Stimulated activated CD8-positive, alpha-beta memory T cell treated with anti-CD3 and anti-CD28 coated beads, Interleukin-7, amount 100 ng/mL, for 1 hour (primary cell): ENCODE data around the gene ADAM22.

Experiments used
- DNase-seq, 2 donors: peaks; one replicate each; pipeline ENCODE4 v3.0.0-alpha.2; 2020; ENCODE audit warnings: low read depth in 2 of 2

ADAM22 gene

GRCh38 chr7:88167223-88167622 lies 233.2 kb downstream of the ADAM22 start:
- no peak for DNase-seq

GRCh38 chr7:88167721-88168120 lies 233.7 kb downstream of the ADAM22 start:
- DNase-seq: no peak

- DNase-seq: no peak
Observed at GRCh38 chr7:88169717-88170320, 235.8 kb downstream of the ADAM22 start.

- DNase-seq: no peak
Observed at GRCh38 chr7:88172842-88173241, 238.8 kb downstream of the ADAM22 start.

- DNase-seq: no peak
Observed at GRCh38 chr7:88176190-88176589, 242.1 kb downstream of the ADAM22 start.

GRCh38 chr7:88183051-88183450 lies 249.0 kb downstream of the ADAM22 start:
- no peak for DNase-seq

- DNase-seq: no peak
Observed at GRCh38 chr7:88184848-88185304, 250.8 kb downstream of the ADAM22 start.

- no peak for DNase-seq
Observed at GRCh38 chr7:88185650-88186049, 251.6 kb downstream of the ADAM22 start.

- DNase-seq: no peak
Observed at GRCh38 chr7:88191911-88192310, 257.9 kb downstream of the ADAM22 start.

- DNase-seq: no peak
Observed at GRCh38 chr7:88200261-88200660, 266.2 kb downstream of the ADAM22 start.

- no peak for DNase-seq
Observed at GRCh38 chr7:88200789-88201188, 266.7 kb downstream of the ADAM22 start.

- no peak for DNase-seq
Observed at GRCh38 chr7:88201305-88201704, 267.3 kb downstream of the ADAM22 start.

GRCh38 chr7:88202278-88202677 lies 268.2 kb downstream of the ADAM22 start:
- no peak for DNase-seq

- DNase-seq: no peak
Observed at GRCh38 chr7:88202799-88203198, 268.7 kb downstream of the ADAM22 start.

- DNase-seq: no peak
Observed at GRCh38 chr7:88203401-88203800, 269.4 kb downstream of the ADAM22 start.

- DNase-seq: no peak
Observed at GRCh38 chr7:88204525-88205110, 270.6 kb downstream of the ADAM22 start.

- no peak for DNase-seq
Observed at GRCh38 chr7:88205179-88205578, 271.1 kb downstream of the ADAM22 start.

- no peak for DNase-seq
Observed at GRCh38 chr7:88206254-88206653, 272.2 kb downstream of the ADAM22 start.

GRCh38 chr7:88208521-88208920 lies 274.5 kb downstream of the ADAM22 start:
- DNase-seq: no peak

GRCh38 chr7:88212918-88213317 lies 278.9 kb downstream of the ADAM22 start:
- DNase-seq: no peak

- no peak for DNase-seq
Observed at GRCh38 chr7:88214456-88214855, 280.4 kb downstream of the ADAM22 start.

GRCh38 chr7:88215295-88215694 lies 281.2 kb downstream of the ADAM22 start:
- no peak for DNase-seq

GRCh38 chr7:88216276-88216675 lies 282.2 kb downstream of the ADAM22 start:
- DNase-seq: no peak
